Measurements from ENCODE around the gene PPP1R12B.
A peak's percentile ranks its signal among the peaks of the same experiment; 100 is the strongest.

The PPP1R12B gene

GRCh38 chr1:202561240-202561639 is 212.7 kb downstream of the PPP1R12B start:
- no peaks in the 10 kb centered on the region for H3K9me3 Mint-ChIP-seq
- H3K36me3 Mint-ChIP-seq: peaks cover 4 to 17% of the 10 kb centered on the region in 2 donors
- H3K27ac Mint-ChIP-seq: no peak overlapping the region
- no peak overlapping the region for H3K4me3 Mint-ChIP-seq
- peaks cover 25 to 42% of the 10 kb centered on the region in 2 donors for H3K4me1 Mint-ChIP-seq
- DNase-seq (no peak), ATAC-seq (replicated peaks) (no peak)
- H3K27me3 Mint-ChIP-seq: no peaks in the 10 kb centered on the region

- Mint-ChIP-seq H3K9me3 (no peaks in the 10 kb centered on the region), H3K27ac (no peak overlapping the region), H3K4me3 (no peak overlapping the region), H3K27me3 (no peaks in the 10 kb centered on the region), H3K4me1 (peaks cover 24 to 47% of the 10 kb centered on the region in 2 donors), H3K36me3 (peaks cover 4 to 14% of the 10 kb centered on the region in 2 donors)
- DNase-seq (no peak), ATAC-seq (replicated peaks) (no peak)
These were observed 213.4 kb downstream of the PPP1R12B start for GRCh38 chr1:202561726-202562443.

GRCh38 chr1:202562444-202563060 is 214.1 kb downstream of the PPP1R12B start:
- peaks cover 7 to 14% of the 10 kb centered on the region in 2 donors for H3K36me3 Mint-ChIP-seq
- H3K4me1 Mint-ChIP-seq: peaks cover 27 to 54% of the 10 kb centered on the region in 2 donors
- H3K27me3 Mint-ChIP-seq: no peaks in the 10 kb centered on the region
- no peak overlapping the region for H3K27ac Mint-ChIP-seq
- no peak for ATAC-seq (replicated peaks)
- DNase-seq: no peak
- no peak overlapping the region for H3K4me3 Mint-ChIP-seq
- no peaks in the 10 kb centered on the region for H3K9me3 Mint-ChIP-seq

- no peaks in the 10 kb centered on the region for H3K9me3 Mint-ChIP-seq
- H3K27ac Mint-ChIP-seq: no peak overlapping the region
- H3K36me3 Mint-ChIP-seq: peaks cover 10 to 23% of the 10 kb centered on the region in 2 donors
- H3K4me1 Mint-ChIP-seq: peaks cover 35 to 57% of the 10 kb centered on the region in 2 donors
- ATAC-seq (replicated peaks) (no peak), DNase-seq (no peak)
- H3K27me3 Mint-ChIP-seq: no peaks in the 10 kb centered on the region
- no peak overlapping the region for H3K4me3 Mint-ChIP-seq
These were observed 215.3 kb downstream of the PPP1R12B start for GRCh38 chr1:202563818-202564217.

GRCh38 chr1:202564958-202565495 is 216.5 kb downstream of the PPP1R12B start:
- peaks cover 12 to 27% of the 10 kb centered on the region in 2 donors for H3K36me3 Mint-ChIP-seq
- DNase-seq (no peak), ATAC-seq (replicated peaks) (no peak)
- H3K4me1 Mint-ChIP-seq: peaks cover 35 to 53% of the 10 kb centered on the region in 2 donors
- H3K4me3 Mint-ChIP-seq: peak overlapping the region in 1 of 2 donors; percentile 22
- H3K27ac Mint-ChIP-seq: peak overlapping the region; percentile 42
- no peaks in the 10 kb centered on the region for H3K9me3 Mint-ChIP-seq
- H3K27me3 Mint-ChIP-seq: no peaks in the 10 kb centered on the region

- Mint-ChIP-seq H3K4me3 (peak overlapping the region in 1 of 2 donors; percentile 31), H3K4me1 (peaks cover 35 to 53% of the 10 kb centered on the region in 2 donors), H3K9me3 (no peaks in the 10 kb centered on the region), H3K27me3 (peaks cover 0 to 2% of the 10 kb centered on the region in 2 donors), H3K27ac (peak overlapping the region; percentile 31), H3K36me3 (peaks cover 12 to 28% of the 10 kb centered on the region in 2 donors)
- DNase-seq (peak; percentile 57), ATAC-seq (replicated peaks) (peak; percentile 98 to 99)
These were observed 217.5 kb downstream of the PPP1R12B start for GRCh38 chr1:202565890-202566602.

- Mint-ChIP-seq H3K9me3 (no peaks in the 10 kb centered on the region), H3K4me1 (peaks cover 32 to 48% of the 10 kb centered on the region in 2 donors), H3K27ac (no peak overlapping the region), H3K36me3 (peaks cover 12 to 33% of the 10 kb centered on the region in 2 donors), H3K4me3 (peak overlapping the region in 1 of 2 donors; percentile 0), H3K27me3 (peaks cover 2 to 8% of the 10 kb centered on the region in 2 donors)
- no peak for DNase-seq
- ATAC-seq (replicated peaks): no peak
These were observed 219.2 kb downstream of the PPP1R12B start for GRCh38 chr1:202567738-202568137.

- H3K36me3 Mint-ChIP-seq: peaks cover 13 to 35% of the 10 kb centered on the region in 2 donors
- peaks cover 32 to 48% of the 10 kb centered on the region in 2 donors for H3K4me1 Mint-ChIP-seq
- H3K9me3 Mint-ChIP-seq: no peaks in the 10 kb centered on the region
These were observed 219.9 kb downstream of the PPP1R12B start for GRCh38 chr1:202568410-202568809.

GRCh38 chr1:202568826-202569225 is 220.3 kb downstream of the PPP1R12B start:
- Mint-ChIP-seq H3K27me3 (peaks cover 3 to 14% of the 10 kb centered on the region in 2 donors), H3K36me3 (peaks cover 14 to 38% of the 10 kb centered on the region in 2 donors), H3K27ac (no peak overlapping the region), H3K4me3 (no peak overlapping the region), H3K4me1 (peaks cover 32 to 46% of the 10 kb centered on the region in 2 donors), H3K9me3 (no peaks in the 10 kb centered on the region)
- DNase-seq: no peak
- no peak for ATAC-seq (replicated peaks)

More at GRCh38 chr1:202568410-202568809, 219.9 kb downstream of the PPP1R12B start:
- DNase-seq (no peak), ATAC-seq (replicated peaks) (no peak)
- Mint-ChIP-seq H3K27ac (no peak overlapping the region), H3K4me3 (no peak overlapping the region), H3K27me3 (peaks cover 3 to 14% of the 10 kb centered on the region in 2 donors)

GRCh38 chr1:202569393-202570322 is 221.2 kb downstream of the PPP1R12B start:
- Mint-ChIP-seq H3K4me1 (peaks cover 28 to 38% of the 10 kb centered on the region in 2 donors), H3K36me3 (peaks cover 16 to 34% of the 10 kb centered on the region in 2 donors), H3K27me3 (peaks cover 3 to 14% of the 10 kb centered on the region in 2 donors), H3K27ac (no peak overlapping the region), H3K4me3 (no peak overlapping the region), H3K9me3 (no peaks in the 10 kb centered on the region)
- DNase-seq (no peak), ATAC-seq (replicated peaks) (no peak)

GRCh38 chr1:202571719-202572339 is 223.3 kb downstream of the PPP1R12B start:
- Mint-ChIP-seq H3K4me1 (peaks cover 11 to 18% of the 10 kb centered on the region in 2 donors), H3K9me3 (no peaks in the 10 kb centered on the region), H3K27ac (no peak overlapping the region), H3K4me3 (no peak overlapping the region), H3K36me3 (peaks cover 19 to 39% of the 10 kb centered on the region in 2 donors), H3K27me3 (peaks cover 3 to 14% of the 10 kb centered on the region in 2 donors)
- DNase-seq (no peak), ATAC-seq (replicated peaks) (peak; percentile 68 to 70)

- ATAC-seq (replicated peaks) (no peak), DNase-seq (no peak)
- Mint-ChIP-seq H3K9me3 (no peaks in the 10 kb centered on the region), H3K4me1 (peaks cover 5 to 7% of the 10 kb centered on the region in 2 donors), H3K36me3 (peaks cover 15 to 39% of the 10 kb centered on the region in 2 donors), H3K27me3 (peaks cover 3 to 14% of the 10 kb centered on the region in 2 donors), H3K4me3 (no peak overlapping the region), H3K27ac (no peak overlapping the region)
These were observed 224.4 kb downstream of the PPP1R12B start for GRCh38 chr1:202572867-202573266.
